ENCODE measurements around the gene OST4.

The OST4 gene

DNA sequence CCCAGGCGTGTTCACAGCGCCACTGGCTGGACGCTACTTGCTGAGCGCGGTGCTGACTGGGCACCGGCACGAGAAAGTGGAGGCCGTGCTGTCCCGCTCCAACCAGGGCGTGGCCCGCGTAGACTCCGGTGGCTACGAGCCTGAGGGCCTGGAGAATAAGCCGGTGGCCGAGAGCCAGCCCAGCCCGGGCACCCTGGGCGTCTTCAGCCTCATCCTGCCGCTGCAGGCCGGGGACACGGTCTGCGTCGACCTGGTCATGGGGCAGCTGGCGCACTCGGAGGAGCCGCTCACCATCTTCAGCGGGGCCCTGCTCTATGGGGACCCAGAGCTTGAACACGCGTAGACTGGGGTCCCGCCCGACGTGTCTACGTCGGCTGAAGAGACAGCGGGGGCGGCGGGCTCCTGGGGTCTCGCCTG lies 14.2 kb upstream of the OST4 start:
- DNase-seq (ENCODE audit: low read depth): peak; percentile 68
- peak overlapping the region; percentile 50 for H3K4me3 ChIP-seq (ENCODE audit: low read length)
- TF ChIP-seq, protein P1, sequence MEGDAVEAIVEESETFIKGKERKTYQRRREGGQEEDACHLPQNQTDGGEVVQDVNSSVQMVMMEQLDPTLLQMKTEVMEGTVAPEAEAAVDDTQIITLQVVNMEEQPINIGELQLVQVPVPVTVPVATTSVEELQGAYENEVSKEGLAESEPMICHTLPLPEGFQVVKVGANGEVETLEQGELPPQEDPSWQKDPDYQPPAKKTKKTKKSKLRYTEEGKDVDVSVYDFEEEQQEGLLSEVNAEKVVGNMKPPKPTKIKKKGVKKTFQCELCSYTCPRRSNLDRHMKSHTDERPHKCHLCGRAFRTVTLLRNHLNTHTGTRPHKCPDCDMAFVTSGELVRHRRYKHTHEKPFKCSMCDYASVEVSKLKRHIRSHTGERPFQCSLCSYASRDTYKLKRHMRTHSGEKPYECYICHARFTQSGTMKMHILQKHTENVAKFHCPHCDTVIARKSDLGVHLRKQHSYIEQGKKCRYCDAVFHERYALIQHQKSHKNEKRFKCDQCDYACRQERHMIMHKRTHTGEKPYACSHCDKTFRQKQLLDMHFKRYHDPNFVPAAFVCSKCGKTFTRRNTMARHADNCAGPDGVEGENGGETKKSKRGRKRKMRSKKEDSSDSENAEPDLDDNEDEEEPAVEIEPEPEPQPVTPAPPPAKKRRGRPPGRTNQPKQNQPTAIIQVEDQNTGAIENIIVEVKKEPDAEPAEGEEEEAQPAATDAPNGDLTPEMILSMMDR (conservative IDR thresholded peaks at IDR 0.05; ENCODE audit: low read length): peak; percentile 47

DNA sequence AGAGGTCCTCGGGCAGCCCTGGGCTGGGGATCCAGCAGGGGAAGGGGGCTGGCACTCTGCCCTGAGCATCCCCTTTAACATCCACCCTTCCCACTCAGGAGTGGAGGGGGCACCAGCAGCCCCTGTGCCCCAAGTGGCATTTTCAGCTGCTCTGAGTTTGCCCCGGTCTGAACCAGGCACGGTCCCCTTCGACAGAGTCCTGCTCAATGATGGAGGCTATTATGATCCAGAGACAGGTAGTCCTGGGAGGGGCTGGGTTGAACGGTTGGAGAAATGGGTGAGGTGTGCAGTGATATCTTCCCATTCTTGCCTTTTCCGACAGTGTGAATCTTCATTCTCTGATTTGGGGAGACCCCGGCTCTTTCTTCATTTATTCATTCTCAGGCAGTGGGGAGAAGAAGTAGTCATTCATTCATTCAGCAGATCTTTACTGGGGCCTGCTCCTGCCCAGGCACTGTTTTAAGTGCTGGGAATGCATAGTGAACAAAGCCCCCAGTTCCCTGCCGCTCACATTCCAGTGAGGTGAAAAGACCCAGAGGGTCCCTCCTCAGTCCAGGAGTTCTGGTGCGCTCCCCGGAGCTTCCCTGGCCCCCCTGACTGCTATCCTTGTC lies 13.7 kb upstream of the OST4 start:
- no peak for DNase-seq (ENCODE audit: low read depth)
- TF ChIP-seq, protein P1 (conservative IDR thresholded peaks at IDR 0.05; ENCODE audit: low read length): no peak
- H3K4me3 ChIP-seq (ENCODE audit: low read length): peak overlapping the region; percentile 50

DNA sequence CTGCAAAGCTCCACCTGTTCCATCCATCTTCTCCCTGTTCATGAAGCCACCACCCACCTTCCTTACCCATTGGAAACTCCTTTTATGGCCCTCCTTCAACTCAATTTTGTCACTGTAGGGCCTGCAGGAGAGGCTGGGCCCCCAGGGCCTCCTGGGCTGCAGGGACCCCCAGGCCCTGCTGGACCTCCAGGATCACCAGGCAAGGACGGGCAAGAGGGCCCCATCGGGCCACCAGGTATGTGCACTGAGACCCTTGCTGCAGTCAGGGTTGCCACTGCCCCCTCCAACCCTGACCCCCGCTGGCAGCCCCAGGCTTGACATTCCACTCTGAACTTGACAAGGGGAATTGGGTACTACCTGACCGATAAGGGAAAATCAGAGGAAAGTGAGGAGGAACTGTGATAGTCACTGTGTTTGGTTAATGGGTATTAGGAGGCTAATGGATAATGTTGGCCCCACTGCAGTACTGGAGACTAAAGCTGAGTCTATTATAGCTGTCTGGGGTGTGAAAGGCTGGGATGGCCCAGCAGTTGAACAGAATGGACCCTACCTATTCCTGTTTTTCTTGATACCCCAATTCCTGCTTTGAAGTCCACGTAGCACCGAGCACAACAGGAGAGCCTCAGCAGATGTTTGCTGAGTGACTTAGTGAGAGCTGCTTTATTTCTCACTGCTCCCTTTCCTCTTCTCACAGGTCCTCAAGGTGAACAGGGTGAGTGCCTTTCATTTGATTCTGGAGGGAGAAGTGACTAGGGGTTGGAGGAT lies 13.0 kb upstream of the OST4 start:
- H3K4me3 ChIP-seq (ENCODE audit: low read length): no peak overlapping the region
- DNase-seq (ENCODE audit: low read depth): no peak
- TF ChIP-seq, protein P1 (conservative IDR thresholded peaks at IDR 0.05; ENCODE audit: low read length): no peak

DNA sequence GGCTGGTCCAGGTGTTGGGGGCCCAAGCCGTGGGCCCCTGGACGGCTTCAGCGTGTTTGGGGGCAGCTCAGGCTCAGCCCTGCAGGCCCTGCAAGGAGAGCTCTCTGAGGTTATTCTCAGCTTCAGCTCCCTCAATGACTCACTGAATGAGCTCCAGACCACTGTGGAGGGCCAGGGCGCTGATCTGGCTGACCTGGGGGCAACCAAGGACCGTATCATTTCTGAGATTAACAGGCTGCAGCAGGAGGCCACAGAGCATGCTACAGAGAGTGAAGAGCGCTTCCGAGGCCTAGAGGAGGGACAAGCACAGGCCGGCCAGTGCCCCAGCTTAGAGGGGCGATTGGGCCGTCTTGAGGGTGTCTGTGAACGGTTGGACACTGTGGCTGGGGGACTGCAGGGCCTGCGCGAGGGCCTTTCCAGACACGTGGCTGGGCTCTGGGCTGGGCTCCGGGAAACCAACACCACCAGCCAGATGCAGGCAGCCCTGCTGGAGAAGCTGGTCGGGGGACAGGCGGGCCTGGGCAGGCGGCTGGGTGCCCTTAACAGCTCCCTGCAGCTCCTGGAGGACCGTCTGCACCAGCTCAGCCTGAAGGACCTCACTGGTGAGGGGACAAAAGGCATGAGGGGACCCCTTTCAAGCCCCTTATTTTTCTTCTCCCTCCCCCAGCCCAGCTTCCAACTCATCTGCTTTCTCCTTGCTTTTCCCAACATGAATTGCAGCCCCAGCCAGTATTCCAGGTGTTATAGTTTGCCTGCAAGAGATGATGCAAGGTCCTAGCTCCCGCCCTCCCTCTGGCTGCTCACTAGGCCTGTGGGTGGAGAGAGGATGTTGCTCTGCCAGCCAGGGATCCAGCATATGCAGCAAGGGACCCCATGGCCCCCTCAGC lies 12.2 kb upstream of the OST4 start:
- DNase-seq (ENCODE audit: low read depth): no peak
- TF ChIP-seq, protein P1 (conservative IDR thresholded peaks at IDR 0.05; ENCODE audit: low read length): no peak
- no peak overlapping the region for H3K4me3 ChIP-seq (ENCODE audit: low read length)

DNA sequence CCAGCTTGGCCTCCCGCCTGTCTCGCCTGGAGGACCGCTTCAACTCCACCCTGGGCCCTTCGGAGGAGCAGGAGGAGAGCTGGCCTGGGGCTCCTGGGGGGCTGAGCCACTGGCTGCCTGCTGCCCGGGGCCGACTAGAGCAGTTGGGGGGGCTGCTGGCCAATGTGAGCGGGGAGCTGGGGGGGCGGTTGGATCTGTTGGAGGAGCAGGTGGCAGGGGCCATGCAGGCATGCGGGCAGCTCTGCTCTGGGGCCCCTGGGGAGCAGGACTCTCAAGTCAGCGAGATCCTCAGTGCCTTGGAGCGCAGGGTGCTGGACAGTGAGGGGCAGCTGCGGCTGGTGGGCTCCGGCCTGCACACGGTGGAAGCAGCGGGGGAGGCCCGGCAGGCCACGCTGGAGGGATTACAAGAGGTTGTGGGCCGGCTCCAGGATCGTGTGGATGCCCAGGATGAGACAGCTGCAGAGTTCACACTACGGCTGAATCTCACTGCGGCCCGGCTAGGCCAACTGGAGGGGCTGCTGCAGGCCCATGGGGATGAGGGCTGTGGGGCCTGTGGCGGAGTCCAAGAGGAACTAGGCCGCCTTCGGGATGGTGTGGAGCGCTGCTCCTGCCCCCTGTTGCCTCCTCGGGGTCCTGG lies 11.4 kb upstream of the OST4 start:
- no peak overlapping the region for H3K4me3 ChIP-seq (ENCODE audit: low read length)
- TF ChIP-seq, protein P1 (conservative IDR thresholded peaks at IDR 0.05; ENCODE audit: low read length): no peak

DNA sequence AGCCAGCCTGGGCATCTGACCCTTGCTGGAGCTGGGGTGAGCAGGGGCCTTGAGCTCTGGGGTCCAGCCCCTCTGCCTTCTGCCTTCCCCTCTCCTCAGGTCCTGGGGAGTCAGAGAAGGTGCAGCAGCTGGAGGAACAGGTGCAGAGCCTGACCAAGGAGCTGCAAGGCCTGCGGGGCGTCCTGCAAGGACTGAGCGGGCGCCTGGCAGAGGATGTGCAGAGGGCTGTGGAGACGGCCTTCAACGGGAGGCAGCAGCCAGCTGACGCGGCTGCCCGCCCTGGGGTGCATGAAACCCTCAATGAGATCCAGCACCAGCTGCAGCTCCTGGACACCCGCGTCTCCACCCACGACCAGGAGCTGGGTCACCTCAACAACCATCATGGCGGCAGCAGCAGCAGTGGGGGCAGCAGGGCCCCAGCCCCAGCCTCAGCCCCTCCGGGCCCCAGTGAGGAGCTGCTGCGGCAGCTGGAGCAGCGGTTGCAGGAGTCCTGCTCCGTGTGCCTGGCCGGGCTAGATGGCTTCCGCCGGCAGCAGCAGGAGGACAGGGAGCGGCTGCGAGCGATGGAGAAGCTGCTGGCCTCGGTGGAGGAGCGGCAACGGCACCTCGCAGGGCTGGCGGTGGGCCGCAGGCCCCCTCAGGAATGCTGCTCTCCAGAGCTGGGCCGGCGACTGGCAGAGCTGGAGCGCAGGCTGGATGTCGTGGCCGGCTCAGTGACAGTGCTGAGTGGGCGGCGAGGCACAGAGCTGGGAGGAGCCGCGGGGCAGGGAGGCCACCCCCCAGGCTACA lies 10.7 kb upstream of the OST4 start:
- DNase-seq (ENCODE audit: low read depth): no peak
- TF ChIP-seq, protein P1 (conservative IDR thresholded peaks at IDR 0.05; ENCODE audit: low read length): no peak
- no peak overlapping the region for H3K4me3 ChIP-seq (ENCODE audit: low read length)

More for the DNA sequence above, 11.4 kb upstream of the OST4 start:
- no peak for DNase-seq (ENCODE audit: low read depth)

All from AG10803 (cell line).